ENCODE data around the gene CEBPE. TPM values are rescaled to one million over a fixed set of nuclear protein-coding genes. Genes with fewer than 3 reads are reported as not detected.

Gene CEBPE
- total and polyA plus RNA-seq, 7 donors: 0.28 to 0.68 TPM; not detected in 5

DNA sequence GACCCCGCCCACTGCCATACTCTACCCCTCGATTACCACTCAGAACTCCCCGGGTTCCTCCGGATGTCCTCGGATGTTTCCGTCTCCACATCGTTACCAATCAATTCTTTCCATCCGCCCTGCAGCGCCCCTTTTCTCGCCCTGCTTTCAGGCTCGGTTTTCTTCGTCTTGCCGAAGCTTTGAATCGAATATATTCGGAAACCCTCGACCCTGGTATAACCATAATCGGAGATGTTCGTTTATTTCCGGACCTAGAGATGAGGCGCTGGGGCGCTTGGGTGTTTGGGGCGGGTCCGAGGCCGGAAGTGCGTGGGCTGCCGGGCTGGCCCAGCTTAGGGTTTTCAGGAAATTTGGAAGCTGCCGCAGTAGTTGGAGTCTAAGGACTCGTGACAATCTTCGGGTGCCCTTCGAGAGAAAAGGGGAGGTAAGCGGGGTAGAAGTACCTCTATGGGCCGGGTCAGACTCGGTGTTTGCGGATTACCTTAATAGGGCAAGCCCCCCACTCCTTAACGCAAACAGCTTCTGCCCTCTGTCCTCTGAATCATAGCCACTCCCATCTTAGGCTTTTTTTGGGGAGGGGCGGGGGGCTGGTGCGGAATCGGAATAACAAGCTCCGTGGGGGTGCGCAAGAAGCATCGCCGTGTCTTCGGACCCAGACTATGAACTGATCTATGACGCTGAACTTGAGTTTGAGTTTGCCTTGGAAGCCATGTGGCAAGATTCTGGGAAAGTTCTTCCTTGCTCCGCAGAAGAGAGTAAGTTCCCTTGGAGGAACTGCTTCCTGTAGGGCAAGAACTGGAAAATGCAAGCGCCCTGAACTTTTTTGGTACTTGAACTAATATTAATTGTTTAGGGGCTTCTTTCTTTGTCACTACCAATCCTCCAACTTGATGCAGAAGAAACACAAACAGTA lies 23.6 kb downstream of the CEBPE start, which contains the start of gene C14orf119:
Gene C14orf119, plus strand, starts transcription at position 310 of the 913 bp plus-strand sequence. CDS start 2,154 bp downstream, outside the sequence.
- peaks cover 0 to 49% (median 38%) of the 10 kb centered on the region in 4 donors for H3K4me1 ChIP-seq
- H3K27me3 ChIP-seq: no peaks in the 10 kb centered on the region
- WGBS, 2 donors: 0% methylated on average over 46 of the region's 46 CpGs
- H3K4me3 ChIP-seq: peak within 1 kb of the TSS; percentile 79 to 93 (median 90)
- TF ChIP-seq POLR2A (IDR thresholded peaks at IDR 0.05) (peak; percentile 86), POLR2AphosphoS5 (IDR thresholded peaks at IDR 0.05) (peak; percentile 90 to 94 (median 92)), EP300 (IDR thresholded peaks at IDR 0.05) (peak in 1 of 4 donors; percentile 56)
- TF ChIP-seq, protein P1, sequence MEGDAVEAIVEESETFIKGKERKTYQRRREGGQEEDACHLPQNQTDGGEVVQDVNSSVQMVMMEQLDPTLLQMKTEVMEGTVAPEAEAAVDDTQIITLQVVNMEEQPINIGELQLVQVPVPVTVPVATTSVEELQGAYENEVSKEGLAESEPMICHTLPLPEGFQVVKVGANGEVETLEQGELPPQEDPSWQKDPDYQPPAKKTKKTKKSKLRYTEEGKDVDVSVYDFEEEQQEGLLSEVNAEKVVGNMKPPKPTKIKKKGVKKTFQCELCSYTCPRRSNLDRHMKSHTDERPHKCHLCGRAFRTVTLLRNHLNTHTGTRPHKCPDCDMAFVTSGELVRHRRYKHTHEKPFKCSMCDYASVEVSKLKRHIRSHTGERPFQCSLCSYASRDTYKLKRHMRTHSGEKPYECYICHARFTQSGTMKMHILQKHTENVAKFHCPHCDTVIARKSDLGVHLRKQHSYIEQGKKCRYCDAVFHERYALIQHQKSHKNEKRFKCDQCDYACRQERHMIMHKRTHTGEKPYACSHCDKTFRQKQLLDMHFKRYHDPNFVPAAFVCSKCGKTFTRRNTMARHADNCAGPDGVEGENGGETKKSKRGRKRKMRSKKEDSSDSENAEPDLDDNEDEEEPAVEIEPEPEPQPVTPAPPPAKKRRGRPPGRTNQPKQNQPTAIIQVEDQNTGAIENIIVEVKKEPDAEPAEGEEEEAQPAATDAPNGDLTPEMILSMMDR (IDR thresholded peaks at IDR 0.05): no peak
- peaks cover 0 to 48% (median 14%) of the 10 kb centered on the region in 4 donors for H3K36me3 ChIP-seq
- peak; percentile 100 for DNase-seq
- H3K27ac ChIP-seq: peak within 1 kb of the TSS; percentile 97 to 99 (median 98)
- intact Hi-C loops (cut with DNase I): loop anchor here (5.0 to 10.0 kb wide), 3 partner anchors 209 to 459 kb away; partner anchors contain the start of genes BCL2L2, LRP10, PPP1R3E and THTPA
- no peaks in the 10 kb centered on the region for H3K9me3 ChIP-seq

GRCh38 chr14:23094666-23095195 lies 24.3 kb downstream of the CEBPE start, which contains the start of gene ACIN1:
Gene ACIN1 (minus strand): TSS chr14:23095136. CDS start chr14:23095112, 24 bp downstream.
- H3K4me3 ChIP-seq: peak within 1 kb of the TSS; percentile 79 to 93 (median 90)
- 0% methylated on average over 55 of the region's 55 CpGs for WGBS, 2 donors
- intact Hi-C loops (cut with DNase I): loop anchor here (5.0 to 10.0 kb wide), 3 partner anchors 210 to 460 kb away; partner anchors contain the start of genes BCL2L2, LRP10, PPP1R3E and THTPA
- peaks cover 0 to 47% (median 38%) of the 10 kb centered on the region in 4 donors for H3K4me1 ChIP-seq
- TF ChIP-seq, protein P1 (IDR thresholded peaks at IDR 0.05): no peak
- TF ChIP-seq EP300 (IDR thresholded peaks at IDR 0.05) (no peak), POLR2A (IDR thresholded peaks at IDR 0.05) (peak; percentile 74 to 83), POLR2AphosphoS5 (IDR thresholded peaks at IDR 0.05) (peak; percentile 60 to 91 (median 87))
- H3K36me3 ChIP-seq: peaks cover 5 to 55% (median 22%) of the 10 kb centered on the region in 4 donors
- H3K27me3 ChIP-seq: no peaks in the 10 kb centered on the region
- H3K9me3 ChIP-seq: no peaks in the 10 kb centered on the region
- peak; percentile 90 for DNase-seq
- peak within 1 kb of the TSS; percentile 97 to 99 (median 98) for H3K27ac ChIP-seq

DNA sequence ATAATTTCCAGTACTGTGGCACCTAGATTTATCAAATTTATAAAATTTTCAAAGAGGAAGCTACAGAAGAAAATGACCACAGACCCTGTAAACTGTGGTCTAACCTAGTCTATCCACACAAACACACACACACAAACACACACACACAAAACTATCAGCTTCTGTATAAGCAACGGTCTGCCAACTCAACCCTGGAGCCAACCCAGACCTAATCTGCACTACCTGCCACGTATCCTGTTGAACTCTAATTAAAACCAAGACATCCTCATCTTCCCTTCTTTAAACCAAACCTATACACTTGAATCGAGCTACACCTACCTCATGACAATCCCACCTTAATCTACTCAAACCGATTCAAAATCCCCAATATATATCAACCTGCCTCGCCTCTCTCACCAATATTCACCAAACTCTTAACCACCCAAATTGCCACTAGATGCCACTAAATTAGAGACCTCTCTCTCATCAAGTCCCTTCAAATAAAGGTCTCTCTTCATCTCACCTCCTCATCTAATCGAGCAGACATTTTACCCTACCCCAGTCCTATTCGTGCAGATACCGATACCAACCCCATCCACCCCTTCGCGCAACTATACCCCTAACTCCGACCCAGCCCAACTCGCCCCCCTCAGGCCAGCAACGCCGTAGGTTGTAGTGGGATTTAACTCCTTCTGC lies 24.9 kb downstream of the CEBPE start:
- WGBS, 2 donors: 1% methylated on average over 14 of the region's 14 CpGs
- no peak for DNase-seq
- no peak for TF ChIP-seq POLR2AphosphoS5 (IDR thresholded peaks at IDR 0.05)
- TF ChIP-seq EP300 (IDR thresholded peaks at IDR 0.05): no peak
- TF ChIP-seq, protein P1 (IDR thresholded peaks at IDR 0.05): no peak
- TF ChIP-seq POLR2A (IDR thresholded peaks at IDR 0.05): no peak
- no peaks in the 10 kb centered on the region for H3K27me3 ChIP-seq
- intact Hi-C loops (cut with DNase I): loop anchor here (10.0 kb wide), 2 partner anchors 211 to 461 kb away; partner anchors contain the start of genes BCL2L2, PPP1R3E, THTPA and ZFHX2
- peaks cover 0 to 44% (median 38%) of the 10 kb centered on the region in 4 donors for H3K4me1 ChIP-seq
- H3K4me3 ChIP-seq: peak overlapping the region; percentile 79 to 93 (median 90)
- H3K9me3 ChIP-seq: no peaks in the 10 kb centered on the region
- H3K36me3 ChIP-seq: peaks cover 11 to 57% (median 28%) of the 10 kb centered on the region in 4 donors
- H3K27ac ChIP-seq: peak overlapping the region; percentile 97 to 99 (median 98)

GRCh38 chr14:23093526-23093925 lies 25.5 kb downstream of the CEBPE start:
- WGBS, 2 donors: 57 to 81% methylated on average over 2 of the region's 2 CpGs
- intact Hi-C loops (cut with DNase I): loop anchor here (10.0 kb wide), 2 partner anchors 211 to 461 kb away; partner anchors contain the start of genes BCL2L2, PPP1R3E, THTPA and ZFHX2
- Histone ChIP-seq H3K27me3 (no peaks in the 10 kb centered on the region), H3K4me1 (peaks cover 0 to 44% (median 38%) of the 10 kb centered on the region in 4 donors), H3K27ac (peak overlapping the region in 2 of 4 donors; percentile 97 to 99), H3K36me3 (peaks cover 14 to 57% (median 31%) of the 10 kb centered on the region in 4 donors), H3K4me3 (peak overlapping the region in 3 of 4 donors; percentile 79 to 93 (median 87)), H3K9me3 (no peaks in the 10 kb centered on the region)
- TF ChIP-seq EP300 (IDR thresholded peaks at IDR 0.05) (no peak), POLR2A (IDR thresholded peaks at IDR 0.05) (no peak), POLR2AphosphoS5 (IDR thresholded peaks at IDR 0.05) (no peak)
- TF ChIP-seq, protein P1 (IDR thresholded peaks at IDR 0.05): no peak
- no peak for DNase-seq

Data from sigmoid colon (tissue), 7 donors.